DND-41 (cell line): ENCODE results near the gene ADARB2.

ENCODE experiments used
- ATAC-seq: fragments of 200-7000 bp; cut with Tn5 transposase; 3 replicates; pipeline ENCODE4 v1.9.1; 2021; ENCODE audit warnings: low read depth; ENCODE audit not compliant: insufficient read depth
- DNase-seq: peaks from one replicate; pipeline ENCODE4 v3.0.0-alpha.2; 2020
- H2AFZ ChIP-seq: 2 replicates; pipeline ENCODE4 v1.6.0; 2012; ENCODE audit warnings: low read depth, low read length
- H3K27ac ChIP-seq: 2 replicates; pipeline ENCODE4 v1.5.1; 2012; ENCODE audit warnings: low read length, inconsistent platforms
- H3K27me3 ChIP-seq: fragments of 200-600 bp; sonication (generic); 2 replicates; pipeline ENCODE4 v1.6.0; 2012; ENCODE audit warnings: low read length, mild to moderate bottlenecking, inconsistent platforms; ENCODE audit not compliant: insufficient read depth, poor library complexity
- H3K36me3 ChIP-seq: 2 replicates; pipeline ENCODE4 v1.5.1; 2012; ENCODE audit warnings: low read length, inconsistent platforms; ENCODE audit not compliant: insufficient read depth
- H3K4me1 ChIP-seq: 2 replicates; pipeline ENCODE4 v1.5.1; 2012; ENCODE audit warnings: mild to moderate bottlenecking, low read length; ENCODE audit not compliant: insufficient read depth
- H3K4me2 ChIP-seq: 2 replicates; pipeline ENCODE4 v1.6.0; 2012; ENCODE audit warnings: mild to moderate bottlenecking, moderate library complexity, low read length, inconsistent platforms; ENCODE audit not compliant: insufficient read depth
- H3K4me3 ChIP-seq, 2 experiments: fragments of 200-600 bp in 1 of 2; shearing (Covaris generic) in 1 of 2; 2 replicates each; pipeline ENCODE4 v1.5.1; 2012 to 2016; ENCODE audit warnings: inconsistent platforms in 2 of 2, low read length in 2 of 2, mild to moderate bottlenecking in 2 of 2, low read depth in 1 of 2, moderate library complexity in 1 of 2
- H3K79me2 ChIP-seq: 2 replicates; pipeline ENCODE4 v1.6.0; 2012; ENCODE audit warnings: low read length, inconsistent platforms; ENCODE audit not compliant: insufficient read depth
- H3K9ac ChIP-seq: 2 replicates; pipeline ENCODE4 v1.6.0; 2012; ENCODE audit warnings: low read depth, mild to moderate bottlenecking, inconsistent platforms, low read length, moderate library complexity
- H3K9me3 ChIP-seq: 2 replicates; pipeline ENCODE4 v1.5.1; 2012; ENCODE audit warnings: low read length, moderate library complexity, mild to moderate bottlenecking, inconsistent platforms; ENCODE audit not compliant: insufficient read depth, severe bottlenecking
- H4K20me1 ChIP-seq: 2 replicates; pipeline ENCODE4 v1.6.0; 2012; ENCODE audit warnings: low read length; ENCODE audit not compliant: insufficient read depth
- EZH2 ChIP-seq: IDR thresholded peaks from 3 replicates; pipeline ENCODE4 v1.6.1; 2012; ENCODE audit warnings: borderline replicate concordance, low read depth, mild to moderate bottlenecking, moderate library complexity, low read length, inconsistent platforms; ENCODE audit not compliant: severe bottlenecking
- TF ChIP-seq, protein P1 (sequence below): IDR thresholded peaks from 2 replicates; pipeline ENCODE4 v1.5.1; 2012; ENCODE audit warnings: borderline replicate concordance, low read length, moderate library complexity, mild to moderate bottlenecking; ENCODE audit not compliant: poor library complexity, severe bottlenecking; ENCODE audit errors: extremely low read depth

The ADARB2 gene

DNA sequence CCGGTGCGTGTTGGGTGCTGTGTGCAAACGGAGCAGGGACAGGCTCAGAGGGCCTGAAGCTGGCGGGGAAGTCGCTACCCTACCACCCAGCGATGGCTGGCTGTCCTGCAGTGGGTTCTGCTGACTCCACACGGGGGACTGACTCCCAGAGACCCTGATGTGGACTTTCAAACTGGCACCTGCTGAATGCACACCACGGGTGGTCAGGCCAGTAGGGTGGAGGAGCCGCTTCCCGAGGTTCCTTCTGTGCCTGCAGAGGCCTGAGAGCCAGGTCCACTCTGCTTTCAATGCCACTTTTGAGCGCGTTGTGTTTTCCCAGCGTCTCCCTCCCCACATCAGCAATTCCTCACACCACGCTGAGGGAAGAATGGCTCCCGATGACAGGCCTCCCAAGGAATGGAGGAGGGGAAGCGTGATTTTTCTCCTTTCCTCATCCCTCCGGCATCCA, 135.3 kb downstream of the ADARB2 start:
- Histone ChIP-seq H3K9ac (no peak overlapping the region), H3K27me3 (peaks cover 4% of the 10 kb centered on the region), H3K4me3 (no peak overlapping the region), H3K4me2 (no peak overlapping the region), H3K9me3 (no peaks in the 10 kb centered on the region), H3K4me1 (peaks cover 17% of the 10 kb centered on the region), H4K20me1 (no peaks in the 10 kb centered on the region), H2AFZ (no peak overlapping the region), H3K27ac (no peak overlapping the region), H3K79me2 (no peaks in the 10 kb centered on the region), H3K36me3 (no peaks in the 10 kb centered on the region)
- no peak for DNase-seq
- TF ChIP-seq, protein P1, sequence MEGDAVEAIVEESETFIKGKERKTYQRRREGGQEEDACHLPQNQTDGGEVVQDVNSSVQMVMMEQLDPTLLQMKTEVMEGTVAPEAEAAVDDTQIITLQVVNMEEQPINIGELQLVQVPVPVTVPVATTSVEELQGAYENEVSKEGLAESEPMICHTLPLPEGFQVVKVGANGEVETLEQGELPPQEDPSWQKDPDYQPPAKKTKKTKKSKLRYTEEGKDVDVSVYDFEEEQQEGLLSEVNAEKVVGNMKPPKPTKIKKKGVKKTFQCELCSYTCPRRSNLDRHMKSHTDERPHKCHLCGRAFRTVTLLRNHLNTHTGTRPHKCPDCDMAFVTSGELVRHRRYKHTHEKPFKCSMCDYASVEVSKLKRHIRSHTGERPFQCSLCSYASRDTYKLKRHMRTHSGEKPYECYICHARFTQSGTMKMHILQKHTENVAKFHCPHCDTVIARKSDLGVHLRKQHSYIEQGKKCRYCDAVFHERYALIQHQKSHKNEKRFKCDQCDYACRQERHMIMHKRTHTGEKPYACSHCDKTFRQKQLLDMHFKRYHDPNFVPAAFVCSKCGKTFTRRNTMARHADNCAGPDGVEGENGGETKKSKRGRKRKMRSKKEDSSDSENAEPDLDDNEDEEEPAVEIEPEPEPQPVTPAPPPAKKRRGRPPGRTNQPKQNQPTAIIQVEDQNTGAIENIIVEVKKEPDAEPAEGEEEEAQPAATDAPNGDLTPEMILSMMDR: no peak
- no peak for TF ChIP-seq EZH2
- ATAC-seq: no peak

DNA sequence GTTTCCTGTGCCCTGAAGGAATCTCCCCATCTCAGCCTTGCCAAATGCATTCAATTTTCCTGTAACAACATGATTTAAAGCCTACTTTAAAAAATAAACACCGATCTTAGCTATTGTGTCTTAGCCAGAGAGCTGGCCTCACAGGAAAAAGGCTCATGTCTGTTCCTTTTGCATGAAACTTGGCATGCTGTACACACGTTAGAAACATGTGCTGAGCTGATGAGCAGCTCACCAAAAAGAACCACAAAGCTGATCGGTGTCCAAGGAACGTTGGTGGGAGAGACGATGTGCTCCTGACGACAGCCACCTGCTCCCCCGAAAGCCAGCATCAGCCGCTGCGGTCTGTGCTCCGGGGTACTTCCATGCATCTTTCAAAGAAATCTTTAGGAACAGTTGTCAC, 135.9 kb downstream of the ADARB2 start:
- no peak overlapping the region for H3K9ac ChIP-seq
- no peaks in the 10 kb centered on the region for H3K79me2 ChIP-seq
- H4K20me1 ChIP-seq: no peaks in the 10 kb centered on the region
- H2AFZ ChIP-seq: no peak overlapping the region
- DNase-seq (no peak), ATAC-seq (no peak)
- TF ChIP-seq, protein P1: no peak
- TF ChIP-seq EZH2: no peak
- H3K4me3 ChIP-seq: no peak overlapping the region
- H3K9me3 ChIP-seq: no peaks in the 10 kb centered on the region
- no peaks in the 10 kb centered on the region for H3K36me3 ChIP-seq
- peaks cover 17% of the 10 kb centered on the region for H3K4me1 ChIP-seq
- H3K27ac ChIP-seq: peak overlapping the region; percentile 9; the same call in 1 of the 2 replicates
- H3K27me3 ChIP-seq: peaks cover 4% of the 10 kb centered on the region
- H3K4me2 ChIP-seq: no peak overlapping the region

DNA sequence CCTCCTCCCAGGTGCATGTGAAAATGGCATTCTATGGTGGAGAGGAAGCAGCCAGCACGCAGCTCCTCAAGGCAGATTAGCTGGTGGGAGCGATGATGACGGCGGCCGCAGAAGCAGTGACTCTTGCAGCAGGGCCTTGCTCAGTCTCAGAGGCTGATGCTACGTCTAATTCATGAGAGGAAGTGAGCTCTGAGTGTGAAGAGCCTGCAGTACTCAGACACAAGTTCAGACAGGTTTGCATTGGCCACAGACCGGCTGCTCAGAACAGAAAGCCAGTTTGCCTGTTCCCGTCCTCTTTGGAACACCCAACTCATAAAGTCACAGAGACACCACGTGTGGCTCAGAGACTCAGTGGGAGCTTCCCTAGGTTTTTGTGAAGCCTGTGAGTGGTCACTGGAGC, 136.5 kb downstream of the ADARB2 start:
- H2AFZ ChIP-seq: no peak overlapping the region

More for the DNA sequence above, 136.5 kb downstream of the ADARB2 start:
- DNase-seq (peak; percentile 26), ATAC-seq (peak; percentile 74)
- Histone ChIP-seq H3K36me3 (no peaks in the 10 kb centered on the region), H3K79me2 (no peaks in the 10 kb centered on the region), H3K4me1 (peaks cover 17% of the 10 kb centered on the region), H3K4me3 (no peak overlapping the region), H3K27ac (peak overlapping the region; percentile 9; the same call in 1 of the 2 replicates), H3K9me3 (no peaks in the 10 kb centered on the region), H3K4me2 (no peak overlapping the region), H3K9ac (no peak overlapping the region), H3K27me3 (peaks cover under 1% of the 10 kb centered on the region), H4K20me1 (no peaks in the 10 kb centered on the region)
- TF ChIP-seq, protein P1: no peak
- no peak for TF ChIP-seq EZH2
